ENCODE measurements around the gene BPTF. TPM values are rescaled to one million over a fixed set of nuclear protein-coding genes. Genes with fewer than 3 reads are reported as not detected.

BPTF gene
- total and polyA plus RNA-seq, 2 of the 13 experiments (the other 11 are each of a cell fraction or from before 2014, with no cell fraction given) = 43.5 to 66.1 TPM

DNA sequence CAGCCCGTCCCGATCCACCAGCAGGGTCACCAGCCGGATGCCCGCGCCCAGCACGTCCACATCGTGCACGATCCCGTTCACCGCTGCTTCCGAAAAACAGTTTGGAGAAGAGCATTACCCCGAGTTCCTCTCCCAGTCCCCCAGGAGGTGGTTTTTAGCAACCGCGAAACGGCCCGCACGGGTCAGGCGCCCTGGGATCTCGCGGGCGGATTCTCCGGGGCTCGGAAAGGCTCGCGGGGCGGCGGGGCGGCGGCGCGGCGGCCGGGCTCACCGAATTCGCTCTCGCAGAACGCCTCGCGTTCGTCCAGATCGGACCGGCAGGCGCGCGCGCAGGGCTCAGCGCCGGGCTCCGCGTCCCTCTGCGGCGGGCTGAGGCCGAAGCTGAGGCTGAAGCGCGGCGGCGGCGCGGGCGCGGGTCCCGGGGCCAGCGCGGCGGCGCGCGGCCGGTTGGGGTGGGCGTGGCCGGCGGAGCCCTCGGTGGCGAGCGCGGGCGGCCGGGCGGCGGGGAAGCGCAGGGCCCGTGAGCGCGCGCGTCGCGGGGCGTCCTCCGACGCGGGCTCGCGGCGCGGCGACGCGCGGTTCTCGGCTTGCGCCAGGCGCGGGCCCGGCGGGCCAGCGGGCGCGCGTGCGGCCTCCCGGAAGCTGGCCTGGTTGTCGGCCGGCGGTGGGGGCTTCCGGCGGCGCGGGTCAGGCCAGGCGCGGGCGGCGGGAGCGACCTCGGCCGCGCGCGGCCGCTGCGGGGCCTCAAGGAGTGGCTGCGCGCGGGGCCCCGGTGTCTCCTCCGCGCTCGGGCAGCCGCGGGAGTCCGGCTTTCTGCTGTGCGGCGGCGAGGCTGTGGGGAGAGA, 168.1 kb downstream of the BPTF start (continued):
- TF ChIP-seq, protein P1, sequence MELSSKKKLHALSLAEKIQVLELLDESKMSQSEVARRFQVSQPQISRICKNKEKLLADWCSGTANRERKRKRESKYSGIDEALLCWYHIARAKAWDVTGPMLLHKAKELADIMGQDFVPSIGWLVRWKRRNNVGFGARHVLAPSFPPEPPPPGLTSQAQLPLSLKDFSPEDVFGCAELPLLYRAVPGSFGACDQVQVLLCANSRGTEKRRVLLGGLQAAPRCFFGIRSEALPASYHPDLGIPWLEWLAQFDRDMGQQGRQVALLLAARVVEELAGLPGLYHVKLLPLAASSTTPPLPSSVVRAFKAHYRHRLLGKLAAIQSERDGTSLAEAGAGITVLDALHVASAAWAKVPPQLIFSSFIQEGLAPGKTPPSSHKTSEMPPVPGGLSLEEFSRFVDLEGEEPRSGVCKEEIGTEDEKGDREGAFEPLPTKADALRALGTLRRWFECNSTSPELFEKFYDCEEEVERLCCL (CRISPR knock-in tag; IDR thresholded peaks at IDR 0.05; ENCODE audit: borderline replicate concordance) = no peak
- TF ChIP-seq LCORL (IDR thresholded peaks at IDR 0.05) (no peak), LCORL (CRISPR knock-in tag; IDR thresholded peaks at IDR 0.05) (no peak), MED13 (CRISPR knock-in tag; IDR thresholded peaks at IDR 0.05) (0 out of 2 replicates have a peak, but pooled peaks have one; percentile 12), ZNF614 (CRISPR knock-in tag; IDR thresholded peaks at IDR 0.05; ENCODE audit: borderline replicate concordance) (no peak), POGZ (CRISPR knock-in tag; IDR thresholded peaks at IDR 0.05) (peak; percentile 15; the same call in 1 of the 2 replicates), ZNF530 (CRISPR knock-in tag; IDR thresholded peaks at IDR 0.05; ENCODE audit: low read depth) (no peak), TBX3 (IDR thresholded peaks at IDR 0.05; ENCODE audit: borderline replicate concordance) (no peak), ZNF570 (CRISPR knock-in tag; IDR thresholded peaks at IDR 0.05; ENCODE audit: borderline replicate concordance) (no peak), ZZZ3 (CRISPR knock-in tag; IDR thresholded peaks at IDR 0.05; ENCODE audit: borderline replicate concordance) (no peak), ZMYM3 (CRISPR knock-in tag; IDR thresholded peaks at IDR 0.05) (no peak), SRF (IDR thresholded peaks at IDR 0.05; ENCODE audit: low read depth, low read length) (no peak), ZFP90 (CRISPR knock-in tag; IDR thresholded peaks at IDR 0.05; ENCODE audit: borderline replicate concordance) (0 out of 2 replicates have a peak, but pooled peaks have one; percentile 2), ZNF652 (CRISPR knock-in tag; IDR thresholded peaks at IDR 0.05; ENCODE audit: borderline replicate concordance, low read depth) (no peak)
- TF ChIP-seq, protein P2, sequence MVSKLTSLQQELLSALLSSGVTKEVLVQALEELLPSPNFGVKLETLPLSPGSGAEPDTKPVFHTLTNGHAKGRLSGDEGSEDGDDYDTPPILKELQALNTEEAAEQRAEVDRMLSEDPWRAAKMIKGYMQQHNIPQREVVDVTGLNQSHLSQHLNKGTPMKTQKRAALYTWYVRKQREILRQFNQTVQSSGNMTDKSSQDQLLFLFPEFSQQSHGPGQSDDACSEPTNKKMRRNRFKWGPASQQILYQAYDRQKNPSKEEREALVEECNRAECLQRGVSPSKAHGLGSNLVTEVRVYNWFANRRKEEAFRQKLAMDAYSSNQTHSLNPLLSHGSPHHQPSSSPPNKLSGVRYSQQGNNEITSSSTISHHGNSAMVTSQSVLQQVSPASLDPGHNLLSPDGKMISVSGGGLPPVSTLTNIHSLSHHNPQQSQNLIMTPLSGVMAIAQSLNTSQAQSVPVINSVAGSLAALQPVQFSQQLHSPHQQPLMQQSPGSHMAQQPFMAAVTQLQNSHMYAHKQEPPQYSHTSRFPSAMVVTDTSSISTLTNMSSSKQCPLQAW (CRISPR knock-in tag; IDR thresholded peaks at IDR 0.05) = no peak
- TF ChIP-seq, protein P3, sequence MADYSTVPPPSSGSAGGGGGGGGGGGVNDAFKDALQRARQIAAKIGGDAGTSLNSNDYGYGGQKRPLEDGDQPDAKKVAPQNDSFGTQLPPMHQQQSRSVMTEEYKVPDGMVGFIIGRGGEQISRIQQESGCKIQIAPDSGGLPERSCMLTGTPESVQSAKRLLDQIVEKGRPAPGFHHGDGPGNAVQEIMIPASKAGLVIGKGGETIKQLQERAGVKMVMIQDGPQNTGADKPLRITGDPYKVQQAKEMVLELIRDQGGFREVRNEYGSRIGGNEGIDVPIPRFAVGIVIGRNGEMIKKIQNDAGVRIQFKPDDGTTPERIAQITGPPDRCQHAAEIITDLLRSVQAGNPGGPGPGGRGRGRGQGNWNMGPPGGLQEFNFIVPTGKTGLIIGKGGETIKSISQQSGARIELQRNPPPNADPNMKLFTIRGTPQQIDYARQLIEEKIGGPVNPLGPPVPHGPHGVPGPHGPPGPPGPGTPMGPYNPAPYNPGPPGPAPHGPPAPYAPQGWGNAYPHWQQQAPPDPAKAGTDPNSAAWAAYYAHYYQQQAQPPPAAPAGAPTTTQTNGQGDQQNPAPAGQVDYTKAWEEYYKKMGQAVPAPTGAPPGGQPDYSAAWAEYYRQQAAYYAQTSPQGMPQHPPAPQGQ (CRISPR knock-in tag; IDR thresholded peaks at IDR 0.05; ENCODE audit: borderline replicate concordance) = no peak
- TF ChIP-seq, protein P4, sequence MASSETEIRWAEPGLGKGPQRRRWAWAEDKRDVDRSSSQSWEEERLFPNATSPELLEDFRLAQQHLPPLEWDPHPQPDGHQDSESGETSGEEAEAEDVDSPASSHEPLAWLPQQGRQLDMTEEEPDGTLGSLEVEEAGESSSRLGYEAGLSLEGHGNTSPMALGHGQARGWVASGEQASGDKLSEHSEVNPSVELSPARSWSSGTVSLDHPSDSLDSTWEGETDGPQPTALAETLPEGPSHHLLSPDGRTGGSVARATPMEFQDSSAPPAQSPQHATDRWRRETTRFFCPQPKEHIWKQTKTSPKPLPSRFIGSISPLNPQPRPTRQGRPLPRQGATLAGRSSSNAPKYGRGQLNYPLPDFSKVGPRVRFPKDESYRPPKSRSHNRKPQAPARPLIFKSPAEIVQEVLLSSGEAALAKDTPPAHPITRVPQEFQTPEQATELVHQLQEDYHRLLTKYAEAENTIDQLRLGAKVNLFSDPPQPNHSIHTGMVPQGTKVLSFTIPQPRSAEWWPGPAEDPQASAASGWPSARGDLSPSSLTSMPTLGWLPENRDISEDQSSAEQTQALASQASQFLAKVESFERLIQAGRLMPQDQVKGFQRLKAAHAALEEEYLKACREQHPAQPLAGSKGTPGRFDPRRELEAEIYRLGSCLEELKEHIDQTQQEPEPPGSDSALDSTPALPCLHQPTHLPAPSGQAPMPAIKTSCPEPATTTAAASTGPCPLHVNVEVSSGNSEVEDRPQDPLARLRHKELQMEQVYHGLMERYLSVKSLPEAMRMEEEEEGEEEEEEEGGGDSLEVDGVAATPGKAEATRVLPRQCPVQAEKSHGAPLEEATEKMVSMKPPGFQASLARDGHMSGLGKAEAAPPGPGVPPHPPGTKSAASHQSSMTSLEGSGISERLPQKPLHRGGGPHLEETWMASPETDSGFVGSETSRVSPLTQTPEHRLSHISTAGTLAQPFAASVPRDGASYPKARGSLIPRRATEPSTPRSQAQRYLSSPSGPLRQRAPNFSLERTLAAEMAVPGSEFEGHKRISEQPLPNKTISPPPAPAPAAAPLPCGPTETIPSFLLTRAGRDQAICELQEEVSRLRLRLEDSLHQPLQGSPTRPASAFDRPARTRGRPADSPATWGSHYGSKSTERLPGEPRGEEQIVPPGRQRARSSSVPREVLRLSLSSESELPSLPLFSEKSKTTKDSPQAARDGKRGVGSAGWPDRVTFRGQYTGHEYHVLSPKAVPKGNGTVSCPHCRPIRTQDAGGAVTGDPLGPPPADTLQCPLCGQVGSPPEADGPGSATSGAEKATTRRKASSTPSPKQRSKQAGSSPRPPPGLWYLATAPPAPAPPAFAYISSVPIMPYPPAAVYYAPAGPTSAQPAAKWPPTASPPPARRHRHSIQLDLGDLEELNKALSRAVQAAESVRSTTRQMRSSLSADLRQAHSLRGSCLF (CRISPR knock-in tag; IDR thresholded peaks at IDR 0.05; ENCODE audit: borderline replicate concordance) = no peak

Measured in HepG2 (cell line).